Stimulated activated CD4-positive, alpha-beta T cell treated with anti-CD3 and anti-CD28 coated beads, Interleukin-2, amount 100 ng/mL, for 4 hours (primary cell): ENCODE data around the gene NAMPT.
"Not testable (repeated sequence)": the region's sequence is repeated elsewhere in the genome, so short reads cannot be mapped to it uniquely, and the experiment has no call there.

Experiments used
- DNase-seq: peaks from one replicate; pipeline ENCODE4 v3.0.0-alpha.2; 2020; ENCODE audit warnings: low read depth

NAMPT gene

GRCh38 chr7:106284714-106285050, at the start of gene NAMPT:
NAMPT (minus strand) TSS chr7:106284983; CDS start chr7:106284884, 99 bp downstream.
- no peak for DNase-seq

GRCh38 chr7:106332201-106332600, 47.4 kb upstream of the NAMPT start:
- DNase-seq, result no peak

DNA sequence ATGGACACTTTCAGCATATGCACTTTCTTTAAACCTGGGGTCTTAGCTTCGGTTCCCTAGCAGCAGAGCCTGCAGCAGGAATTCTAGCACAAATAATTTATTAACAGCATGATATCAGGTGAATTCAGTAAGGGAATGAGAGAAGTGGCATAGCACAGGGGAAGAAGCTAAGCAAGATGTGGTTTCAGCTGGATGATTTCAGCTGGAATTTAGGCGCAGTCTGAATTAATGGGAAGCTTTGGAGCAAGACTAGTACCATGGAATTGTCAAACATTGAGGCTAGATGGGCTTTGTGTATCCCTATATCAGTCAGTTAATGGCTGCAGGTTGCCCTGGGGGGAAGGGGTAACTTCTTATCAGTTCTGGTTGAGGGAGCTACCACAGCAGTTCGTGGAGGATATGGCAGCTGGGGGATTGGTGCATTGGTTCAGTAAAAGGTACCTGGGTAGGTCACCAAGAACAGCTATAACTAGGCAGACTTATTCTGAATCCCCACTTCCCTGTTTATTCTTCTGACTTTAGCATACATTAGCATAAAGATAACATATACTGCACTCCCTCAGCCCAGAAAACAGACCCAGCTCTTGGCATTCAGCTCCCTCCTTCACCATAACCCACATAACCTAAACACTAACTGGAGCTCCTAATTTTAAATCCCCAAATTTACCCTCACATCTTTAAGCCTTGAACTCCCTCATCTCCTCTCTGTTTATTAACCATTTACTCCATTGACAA, 46.8 kb upstream of the NAMPT start:
- no peak for DNase-seq

GRCh38 chr7:106329971-106330733, 45.4 kb upstream of the NAMPT start:
- no peak for DNase-seq

- no peak for DNase-seq
Measured at GRCh38 chr7:106329408-106329807, 44.6 kb upstream of the NAMPT start.

DNA sequence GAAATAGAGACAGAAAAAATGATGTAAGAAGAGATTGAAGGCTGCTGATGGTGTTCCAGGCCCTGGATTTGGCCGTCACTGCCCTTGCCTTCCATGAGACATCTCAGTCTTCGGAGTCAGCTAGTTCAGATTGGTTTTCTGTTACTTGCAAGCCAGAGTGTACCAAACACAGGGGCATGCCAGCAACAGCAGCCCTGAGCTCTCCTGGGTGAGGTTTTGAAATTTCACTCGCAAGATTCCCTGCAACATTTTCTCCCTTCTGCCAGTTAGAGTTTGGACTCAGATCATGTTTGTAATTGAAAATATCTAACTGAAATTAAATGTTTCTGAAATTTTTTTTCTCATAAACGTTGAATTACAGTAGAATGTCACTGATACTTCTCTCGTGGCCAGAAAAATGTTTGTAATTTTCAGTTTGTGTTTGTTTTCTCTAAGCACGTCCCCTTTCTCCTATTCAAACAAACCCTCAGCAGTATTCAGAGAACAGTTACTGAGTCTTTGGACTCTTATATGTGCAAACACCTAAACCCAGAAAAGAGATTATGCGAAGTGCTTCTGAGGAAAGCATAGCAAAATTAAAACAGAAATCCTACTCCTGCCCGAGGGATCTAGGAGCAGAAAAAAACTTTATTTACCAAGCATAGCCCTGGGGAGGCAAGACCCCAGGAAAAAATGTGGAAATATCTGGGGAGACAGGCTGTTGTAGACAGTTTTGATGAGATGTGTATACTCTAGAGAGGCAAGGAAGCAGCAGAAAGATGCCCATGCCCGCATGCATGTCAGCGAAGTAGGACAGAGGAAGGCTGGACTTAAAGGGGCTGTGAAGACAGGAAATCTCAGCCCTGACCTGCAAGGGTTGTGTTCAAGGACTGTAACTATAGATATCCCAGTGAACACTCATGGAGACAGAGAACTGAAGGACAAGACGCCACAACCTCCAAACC, 43.0 kb upstream of the NAMPT start:
- DNase-seq, result no peak

- no peak for DNase-seq
Measured at GRCh38 chr7:106326594-106327537, 42.1 kb upstream of the NAMPT start.

DNA sequence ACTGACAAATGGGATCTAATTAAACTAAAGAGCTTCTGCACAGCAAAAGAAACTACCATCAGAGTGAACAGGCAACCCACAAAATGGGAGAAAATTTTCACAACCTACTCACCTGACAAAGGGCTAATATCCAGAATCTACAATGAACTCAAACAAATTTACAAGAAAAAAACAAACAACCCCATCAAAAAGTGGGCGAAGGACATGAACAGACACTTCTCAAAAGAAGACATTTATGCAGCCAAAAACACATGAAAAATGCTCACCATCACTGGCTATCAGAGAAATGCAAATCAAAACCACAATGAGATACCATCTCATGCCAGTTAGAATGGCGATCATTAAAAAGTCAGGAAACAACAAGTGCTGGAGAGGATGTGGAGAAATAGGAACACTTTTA, 39.7 kb upstream of the NAMPT start:
- not testable (repeated sequence) for DNase-seq

DNA sequence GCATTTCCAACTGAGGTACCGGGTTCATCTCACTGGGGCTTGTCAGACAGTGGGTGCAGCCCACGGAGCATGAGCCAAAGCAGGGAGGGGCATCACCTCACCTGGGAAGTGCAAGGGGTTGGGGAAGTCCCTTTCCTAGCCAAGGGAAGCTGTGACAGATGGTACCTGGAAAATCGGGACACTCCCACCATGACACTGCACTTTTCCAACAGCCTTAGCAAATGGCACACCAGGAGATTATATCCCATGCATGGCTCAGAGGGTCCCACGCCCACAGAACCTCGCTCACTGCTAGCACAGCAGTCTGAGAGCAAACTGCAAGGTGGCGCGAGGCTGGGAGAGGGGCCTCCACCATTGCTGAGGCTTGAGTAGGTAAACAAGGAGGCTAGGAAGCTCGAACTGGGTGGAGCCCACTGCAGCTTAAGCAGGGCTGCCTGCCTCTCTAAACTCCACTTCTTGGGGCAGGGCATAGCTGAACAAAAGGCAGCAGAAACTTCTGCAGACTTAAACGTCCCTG, 35.5 kb upstream of the NAMPT start:
- DNase-seq, result not testable (repeated sequence)

- no peak for DNase-seq
Measured at GRCh38 chr7:106318482-106318881, 33.7 kb upstream of the NAMPT start.

DNA sequence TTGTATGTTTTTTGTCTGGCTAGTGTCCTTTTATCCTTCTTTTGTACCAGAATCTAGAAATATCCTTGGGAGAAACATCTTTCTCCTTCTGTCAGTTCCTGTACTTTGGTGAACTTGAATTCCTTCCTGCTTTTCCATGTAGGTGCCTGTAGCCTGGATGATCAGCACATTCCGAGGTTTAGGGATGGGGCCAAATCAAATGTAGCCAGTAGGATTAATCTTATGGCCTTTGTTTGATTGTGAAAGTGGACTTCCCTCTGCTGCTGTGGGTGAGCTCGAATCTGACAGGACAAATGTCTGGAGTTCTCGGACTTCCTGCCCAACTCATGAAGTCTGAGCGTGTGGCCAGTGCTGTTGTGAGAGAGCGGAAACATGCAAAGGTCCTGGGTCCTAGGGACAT, 33.2 kb upstream of the NAMPT start:
- DNase-seq, result no peak

GRCh38 chr7:106316947-106317346, 32.2 kb upstream of the NAMPT start:
- no peak for DNase-seq

- no peak for DNase-seq
Measured at GRCh38 chr7:106314875-106315274, 30.1 kb upstream of the NAMPT start.

DNA sequence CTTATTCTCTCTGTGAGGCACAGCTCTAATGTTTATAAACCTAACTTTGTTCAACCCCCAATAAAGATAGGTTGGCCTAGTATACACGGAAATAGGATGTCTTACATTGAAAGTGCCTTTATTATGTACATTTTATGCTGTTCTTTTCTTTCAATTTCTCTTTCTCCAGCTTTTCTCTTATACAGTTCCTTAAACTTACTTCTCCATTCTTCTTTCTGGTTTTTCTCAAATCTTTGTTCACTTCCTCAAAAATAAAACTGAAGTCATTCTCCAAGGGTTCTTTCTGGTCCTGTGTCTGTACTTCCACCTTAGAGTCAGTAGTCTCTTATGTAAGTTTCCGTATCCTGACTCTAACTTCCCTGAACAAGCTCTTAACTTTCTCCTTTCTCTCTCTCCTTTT, 29.2 kb upstream of the NAMPT start:
- DNase-seq, result no peak

GRCh38 chr7:106313456-106313901, 28.7 kb upstream of the NAMPT start:
- no peak for DNase-seq

GRCh38 chr7:106312906-106313305, 28.1 kb upstream of the NAMPT start:
- no peak for DNase-seq

- no peak for DNase-seq
Measured at GRCh38 chr7:106312099-106312871, 27.5 kb upstream of the NAMPT start.

GRCh38 chr7:106309362-106309761, 24.6 kb upstream of the NAMPT start:
- DNase-seq, result no peak

DNA sequence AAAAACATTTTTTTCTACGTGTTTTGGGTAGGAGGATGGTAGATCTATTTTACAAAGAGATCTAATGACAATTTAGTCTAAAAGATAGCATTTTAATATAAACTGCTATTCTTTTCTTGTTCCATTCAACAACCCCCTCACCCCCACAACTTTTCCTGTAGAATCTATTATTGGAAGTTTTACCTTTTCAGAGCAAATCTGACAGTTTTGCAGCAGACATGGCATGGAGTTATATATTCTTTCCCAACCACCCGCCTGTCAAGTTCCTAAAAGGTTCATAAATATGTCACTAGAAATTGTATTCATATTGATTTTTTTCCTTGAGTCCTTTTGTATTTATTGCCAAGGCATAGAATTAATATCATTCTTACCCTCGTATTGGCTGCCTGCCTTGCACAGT, 21.5 kb upstream of the NAMPT start:
- DNase-seq, result no peak

- no peak for DNase-seq
Measured at GRCh38 chr7:106305732-106306131, 20.9 kb upstream of the NAMPT start.
